Activated T-helper 1 cell treated with anti-CD3 and anti-CD28 coated beads, Interleukin-12 subunit alpha, Interleukin-12 subunit beta, Interleukin-2, Interleukin-4 antibody, amounts not matched to agents 30 ng/mL and 10 ng/mL and 1 ng/mL, durations not matched to agents 14 hours and 24 hours and 36 hours (primary cell): ENCODE data around the gene C10orf143. TPM values are rescaled to one million over a fixed set of nuclear protein-coding genes. Genes with fewer than 3 reads are reported as not detected.

Experiments used
- DNase-seq: peaks from one replicate; pipeline ENCODE4 v3.0.0; 2021; ENCODE audit warnings: low spot score
- H3K27ac Mint-ChIP-seq: one replicate; pipeline ENCODE4 v1.8.0; 2021; ENCODE audit warnings: mild to moderate bottlenecking, mixed read lengths
- H3K27me3 Mint-ChIP-seq: one replicate; pipeline ENCODE4 v1.8.0; 2022; ENCODE audit warnings: mild to moderate bottlenecking, moderate library complexity, mixed read lengths; ENCODE audit not compliant: insufficient read depth
- H3K36me3 Mint-ChIP-seq: one replicate; pipeline ENCODE4 v1.8.0; 2021; ENCODE audit warnings: low read depth, mixed read lengths
- H3K4me1 Mint-ChIP-seq: one replicate; pipeline ENCODE4 v1.8.0; 2021; ENCODE audit warnings: low read depth, mixed read lengths
- H3K4me3 Mint-ChIP-seq: one replicate; pipeline ENCODE4 v1.8.0; 2021; ENCODE audit warnings: mild to moderate bottlenecking, moderate library complexity, mixed read lengths
- H3K9me3 Mint-ChIP-seq: one replicate; pipeline ENCODE4 v1.8.0; 2021; ENCODE audit warnings: mixed read lengths
- intact Hi-C: fragments of 100-400 bp; cut with micrococcal nuclease; formaldehyde crosslinking; loops from one replicate; pipeline ENCODE4 v1.15.1; 2024
- total RNA-seq: library from RNA; stranded (reverse); gene quantifications from 2 replicates; pipeline ENCODE4 v1.2.3, GENCODE V29; 2022

Gene C10orf143
- 3.3 and 3.6 TPM in 2 replicates for total RNA-seq

- peaks cover 7% of the 10 kb centered on the region for H3K9me3 Mint-ChIP-seq
- DNase-seq: peak; percentile 98
- H3K36me3 Mint-ChIP-seq: peaks cover 11% of the 10 kb centered on the region
- intact Hi-C loops: loop anchor here (1.0 to 10.0 kb wide), 5 partner anchors 17 to 643 kb away; partner anchors contain the start of genes GLRX3 and MGMT
- H3K4me1 Mint-ChIP-seq: peaks cover 60% of the 10 kb centered on the region
- no peaks in the 10 kb centered on the region for H3K27me3 Mint-ChIP-seq
- H3K27ac Mint-ChIP-seq: peak within 1 kb of the TSS; percentile 99
- peak within 1 kb of the TSS; percentile 95 for H3K4me3 Mint-ChIP-seq
These were observed at the start of gene C10orf143 for GRCh38 chr10:130110246-130111112. TSS of gene C10orf143 (minus strand) at chr10:130110830. CDS start at chr10:130110772, 58 bp downstream.

DNA sequence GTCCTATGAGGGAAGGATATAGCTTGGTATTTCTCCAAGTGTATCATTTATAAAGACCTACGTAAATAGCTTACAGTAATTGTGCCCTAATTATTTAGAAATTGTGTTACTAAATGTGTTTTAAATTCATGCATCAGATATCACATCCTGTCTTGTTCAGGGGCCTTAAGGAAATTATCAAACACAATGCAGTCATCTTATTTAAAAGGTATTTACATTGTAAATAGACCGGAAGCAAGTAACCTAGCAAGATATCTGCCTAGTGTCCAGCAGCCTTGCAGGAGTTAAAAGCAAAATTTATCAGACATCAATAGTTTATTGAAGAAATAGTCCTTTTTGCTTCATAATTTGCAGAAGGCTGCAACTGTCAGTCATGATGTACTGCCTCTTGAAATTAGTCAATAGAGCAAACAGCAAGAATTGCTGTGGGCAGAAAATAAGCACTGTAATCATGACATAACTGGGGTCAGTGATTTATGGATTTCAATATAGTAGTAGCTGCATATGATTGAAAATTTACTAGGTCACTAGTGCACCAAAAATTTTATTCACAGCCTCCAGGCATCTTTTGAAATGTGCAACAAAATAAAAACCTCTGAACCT, 48.7 kb upstream of the C10orf143 start:
- H3K27ac Mint-ChIP-seq: no peak overlapping the region
- peaks cover 35% of the 10 kb centered on the region for H3K4me1 Mint-ChIP-seq
- no peaks in the 10 kb centered on the region for H3K27me3 Mint-ChIP-seq
- no peaks in the 10 kb centered on the region for H3K9me3 Mint-ChIP-seq
- DNase-seq: no peak
- intact Hi-C loops: no loop called here
- H3K4me3 Mint-ChIP-seq: no peak overlapping the region
- peaks cover 36% of the 10 kb centered on the region for H3K36me3 Mint-ChIP-seq

- Mint-ChIP-seq H3K4me3 (no peak overlapping the region), H3K36me3 (peaks cover 54% of the 10 kb centered on the region)
These were observed 35.4 kb upstream of the C10orf143 start for GRCh38 chr10:130146042-130146441.

DNA sequence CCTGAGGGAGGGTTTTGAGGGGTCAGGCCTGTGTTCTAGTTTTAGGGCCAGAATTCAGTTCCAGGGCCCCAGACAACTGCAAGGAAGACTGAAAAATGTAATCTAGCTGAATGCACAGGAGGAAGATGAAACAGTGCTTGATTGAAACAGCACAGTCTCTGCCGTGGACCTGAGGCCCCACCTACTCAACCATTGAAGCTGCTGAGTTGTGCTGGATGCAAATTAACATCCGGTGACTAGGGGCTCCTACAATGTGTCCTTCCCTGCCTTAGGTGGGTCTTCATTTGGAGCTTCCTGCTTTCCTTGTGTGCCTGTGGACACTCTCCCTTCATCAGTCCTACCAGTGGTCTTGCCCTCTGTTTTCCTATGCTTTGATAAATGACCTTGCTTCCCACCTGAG, 31.2 kb upstream of the C10orf143 start:
- DNase-seq: no peak

More at GRCh38 chr10:130146042-130146441, 35.4 kb upstream of the C10orf143 start:
- peak overlapping the region; percentile 21 for H3K27ac Mint-ChIP-seq
- H3K27me3 Mint-ChIP-seq: no peaks in the 10 kb centered on the region
- peaks cover 35% of the 10 kb centered on the region for H3K4me1 Mint-ChIP-seq
- intact Hi-C loops: no loop called here
- H3K9me3 Mint-ChIP-seq: no peaks in the 10 kb centered on the region
- no peak for DNase-seq

DNA sequence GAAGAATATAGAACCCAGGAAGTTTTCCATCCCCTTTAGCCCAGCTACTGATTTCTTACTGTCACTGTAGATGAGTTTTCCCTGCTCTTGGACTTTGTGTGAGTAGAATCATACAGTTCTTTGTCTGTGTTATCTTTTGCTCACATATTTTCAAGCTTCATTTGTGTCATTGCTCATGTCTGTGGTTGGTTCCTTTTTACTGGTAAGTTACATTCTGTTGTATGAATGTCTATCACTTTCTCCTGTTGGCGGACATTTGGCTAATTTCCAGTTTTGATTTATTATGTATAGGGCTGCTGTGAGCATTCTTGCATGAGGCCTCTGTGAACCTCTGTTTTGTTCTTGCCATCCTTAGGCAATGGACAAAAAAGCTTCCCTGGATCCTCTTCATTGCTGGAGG, 30.8 kb upstream of the C10orf143 start:
- intact Hi-C loops: no loop called here
- Mint-ChIP-seq H3K27ac (no peak overlapping the region), H3K4me3 (no peak overlapping the region), H3K27me3 (no peaks in the 10 kb centered on the region), H3K36me3 (peaks cover 39% of the 10 kb centered on the region), H3K4me1 (peaks cover 60% of the 10 kb centered on the region), H3K9me3 (no peaks in the 10 kb centered on the region)
- no peak for DNase-seq

More for the DNA sequence above, 31.2 kb upstream of the C10orf143 start:
- H3K9me3 Mint-ChIP-seq: no peaks in the 10 kb centered on the region
- H3K27me3 Mint-ChIP-seq: no peaks in the 10 kb centered on the region
- peaks cover 60% of the 10 kb centered on the region for H3K4me1 Mint-ChIP-seq
- H3K4me3 Mint-ChIP-seq: peak overlapping the region; percentile 20
- intact Hi-C loops: no loop called here
- H3K27ac Mint-ChIP-seq: peak overlapping the region; percentile 13
- peaks cover 44% of the 10 kb centered on the region for H3K36me3 Mint-ChIP-seq

DNA sequence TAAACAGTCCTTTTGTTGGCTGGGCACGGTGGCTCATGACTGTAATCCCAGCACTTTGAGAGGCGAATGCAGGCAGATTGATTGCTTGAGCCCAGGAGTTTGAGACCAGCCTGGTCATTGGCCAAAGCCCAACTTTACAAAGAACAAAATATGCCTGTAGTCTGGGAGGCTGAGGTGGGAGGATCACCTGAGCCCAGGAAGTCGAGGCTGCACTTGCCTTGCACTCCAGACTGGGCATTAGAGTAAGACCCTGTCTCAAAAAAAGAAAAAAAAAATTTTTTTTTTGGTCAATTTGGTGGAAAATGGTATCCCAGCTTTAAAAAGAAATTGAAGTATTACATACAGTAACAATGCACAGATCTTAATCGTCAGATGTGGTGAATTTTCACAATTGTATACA, 30.4 kb upstream of the C10orf143 start:
- DNase-seq: no peak
- intact Hi-C loops: no loop called here
- Mint-ChIP-seq H3K9me3 (no peaks in the 10 kb centered on the region), H3K27me3 (no peaks in the 10 kb centered on the region), H3K4me3 (peak overlapping the region; percentile 30), H3K4me1 (peaks cover 55% of the 10 kb centered on the region), H3K36me3 (peaks cover 35% of the 10 kb centered on the region), H3K27ac (no peak overlapping the region)

DNA sequence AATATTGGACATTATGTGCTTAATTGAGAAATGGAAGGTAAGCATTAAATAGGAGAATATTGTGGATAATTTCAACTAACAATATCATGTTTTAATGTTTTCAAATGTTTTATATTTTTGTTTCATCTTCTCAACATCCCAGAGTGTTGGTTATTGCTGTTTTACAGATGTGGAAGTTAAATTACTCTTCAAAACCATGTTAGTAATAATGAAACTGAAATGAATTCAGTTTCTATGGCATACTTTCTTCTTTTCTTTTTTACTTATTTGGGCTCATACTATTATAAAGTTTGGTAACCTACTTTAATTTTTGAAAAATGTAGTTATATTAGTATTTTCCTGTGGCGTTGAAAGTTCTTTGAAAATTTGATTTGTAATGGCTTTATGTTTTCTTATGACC, 29.8 kb upstream of the C10orf143 start:
- Mint-ChIP-seq H3K36me3 (peaks cover 32% of the 10 kb centered on the region), H3K4me1 (peaks cover 57% of the 10 kb centered on the region), H3K27ac (no peak overlapping the region), H3K27me3 (no peaks in the 10 kb centered on the region), H3K4me3 (peak overlapping the region; percentile 30), H3K9me3 (no peaks in the 10 kb centered on the region)
- no peak for DNase-seq
- intact Hi-C loops: no loop called here

GRCh38 chr10:130138479-130138866, 27.8 kb upstream of the C10orf143 start:
- peaks cover 71% of the 10 kb centered on the region for H3K4me1 Mint-ChIP-seq
- H3K9me3 Mint-ChIP-seq: no peaks in the 10 kb centered on the region
- peak overlapping the region; percentile 85 for H3K27ac Mint-ChIP-seq
- H3K4me3 Mint-ChIP-seq: peak overlapping the region; percentile 88
- peaks cover 27% of the 10 kb centered on the region for H3K36me3 Mint-ChIP-seq
- intact Hi-C loops: no loop called here
- no peak for DNase-seq
- H3K27me3 Mint-ChIP-seq: peaks cover 6% of the 10 kb centered on the region

- Mint-ChIP-seq H3K36me3 (peaks cover 23% of the 10 kb centered on the region), H3K27me3 (peaks cover 6% of the 10 kb centered on the region), H3K4me1 (peaks cover 67% of the 10 kb centered on the region), H3K27ac (peak overlapping the region; percentile 85), H3K4me3 (peak overlapping the region; percentile 88), H3K9me3 (no peaks in the 10 kb centered on the region)
- no peak for DNase-seq
- intact Hi-C loops: loop anchor here (2.0 kb wide), 2 partner anchors 23 to 53 kb away; no protein-coding TSS in a partner anchor
These were observed 27.2 kb upstream of the C10orf143 start for GRCh38 chr10:130137659-130138478.

GRCh38 chr10:130137090-130137448, 26.4 kb upstream of the C10orf143 start:
- H3K27me3 Mint-ChIP-seq: peaks cover 7% of the 10 kb centered on the region
- peak overlapping the region; percentile 67 for H3K27ac Mint-ChIP-seq
- H3K36me3 Mint-ChIP-seq: peaks cover 15% of the 10 kb centered on the region
- DNase-seq: no peak
- intact Hi-C loops: loop anchor here (2.0 kb wide), 2 partner anchors 24 to 54 kb away; no protein-coding TSS in a partner anchor
- H3K4me1 Mint-ChIP-seq: peaks cover 59% of the 10 kb centered on the region
- H3K9me3 Mint-ChIP-seq: no peaks in the 10 kb centered on the region
- peak overlapping the region; percentile 88 for H3K4me3 Mint-ChIP-seq

- peak; percentile 85 for DNase-seq
- H3K4me1 Mint-ChIP-seq: peaks cover 53% of the 10 kb centered on the region
- intact Hi-C loops: loop anchor here (1.0 to 2.0 kb wide), 5 partner anchors 9 to 54 kb away; no protein-coding TSS in a partner anchor
- peak within 1 kb of the TSS; percentile 90 for H3K4me3 Mint-ChIP-seq
- peaks cover 13% of the 10 kb centered on the region for H3K27me3 Mint-ChIP-seq
- H3K27ac Mint-ChIP-seq: peak within 1 kb of the TSS; percentile 84
- H3K36me3 Mint-ChIP-seq: peaks cover 11% of the 10 kb centered on the region
- no peaks in the 10 kb centered on the region for H3K9me3 Mint-ChIP-seq
These were observed 25.8 kb upstream of the C10orf143 start, which contains the start of gene GLRX3 for GRCh38 chr10:130136226-130137089. TSS of gene GLRX3 (plus strand) at chr10:130136391. CDS start at chr10:130136421, 30 bp downstream.
